Natural killer cell (primary cell): Measurements from ENCODE around the gene PPAN. TPM values are rescaled to one million over a fixed set of nuclear protein-coding genes. Genes with fewer than 3 reads are reported as not detected.
A peak's percentile ranks its signal among the peaks of the same experiment; 100 is the strongest.

Source experiments
- ATAC-seq, 3 donors: fragments of 150-1000 bp in 2 of 3; fragments of 200-7000 bp in 1 of 3; cut with Tn5 transposase; 1 replicate in 1 of 3; 2 replicates in 2 of 3; pipeline ENCODE4 v1.10.0; 2021; ENCODE audit warnings: mild to moderate bottlenecking in 2 of 3, moderate library complexity in 2 of 3
- DNase-seq, 2 donors: peaks; one replicate each; pipeline versions ENCODE4 v3.0.0 to v3.0.0-alpha.2; 2013 to 2021; ENCODE audit warnings: mixed read lengths in 1 of 2
- H3K27ac ChIP-seq: one replicate; pipeline ENCODE4 v1.5.1; 2013; ENCODE audit warnings: mild to moderate bottlenecking, low read length
- H3K27me3 ChIP-seq: one replicate; pipeline ENCODE4 v1.6.1; 2013; ENCODE audit warnings: low read length; ENCODE audit not compliant: control insufficient read depth, insufficient read depth
- H3K36me3 ChIP-seq: one replicate; pipeline ENCODE4 v1.6.1; 2013; ENCODE audit warnings: low read length; ENCODE audit not compliant: control insufficient read depth, insufficient read depth
- H3K4me1 ChIP-seq: one replicate; pipeline ENCODE4 v1.6.1; 2013; ENCODE audit warnings: low read length; ENCODE audit not compliant: control insufficient read depth, insufficient read depth
- H3K4me3 ChIP-seq: one replicate; pipeline ENCODE4 v1.5.1; 2013; ENCODE audit warnings: low read length
- H3K9me3 ChIP-seq: one replicate; pipeline ENCODE4 v1.6.1; 2013; ENCODE audit warnings: low read length; ENCODE audit not compliant: control insufficient read depth, insufficient read depth
- H3K27ac Mint-ChIP-seq, 2 donors: one replicate each; pipeline ENCODE4 v1.8.0; 2022; ENCODE audit warnings: mild to moderate bottlenecking in 2 of 2, mixed read lengths in 2 of 2, moderate library complexity in 1 of 2
- H3K27me3 Mint-ChIP-seq, 2 donors: one replicate each; pipeline ENCODE4 v1.8.0; 2022; ENCODE audit warnings: low read depth in 2 of 2, mixed read lengths in 2 of 2
- H3K36me3 Mint-ChIP-seq: one replicate; pipeline ENCODE4 v1.8.0; 2022; ENCODE audit warnings: mixed read lengths
- H3K4me1 Mint-ChIP-seq, 2 donors: one replicate each; pipeline ENCODE4 v1.8.0; 2022; ENCODE audit warnings: mixed read lengths in 2 of 2
- H3K4me3 Mint-ChIP-seq: one replicate; pipeline ENCODE4 v1.8.0; 2022; ENCODE audit warnings: mild to moderate bottlenecking, moderate library complexity, mixed read lengths
- H3K9me3 Mint-ChIP-seq, 2 donors: one replicate each; pipeline ENCODE4 v1.8.0; 2022; ENCODE audit warnings: mixed read lengths in 2 of 2
- WGBS: methylation state at CpG from one replicate; pipeline ENCODE4 v1.1.7; 2013; ENCODE audit warnings: missing lambda C conversion rate; ENCODE audit not compliant: insufficient coverage; 5-methylcytosine and 5-hydroxymethylcytosine counted together
- intact Hi-C: fragments of 100-400 bp; cut with micrococcal nuclease; formaldehyde crosslinking; loops from one replicate; pipeline ENCODE4 v1.14.2; 2022
- total RNA-seq, 4 donors: library from RNA; stranded (reverse); fragments of 120-200 nt in 1 of 4; gene quantifications; one replicate each; pipeline versions ENCODE4 v1.2.3 to v1.2.4, GENCODE V29; 2013 to 2022
- TF ChIP-seq, protein P1 (sequence below): fragments of 200-600 bp; IDR thresholded peaks from one replicate; pipeline ENCODE4 v1.8.0; 2022; ENCODE audit warnings: antibody characterized with exemption

The PPAN gene
- total RNA-seq, 3 donors from 2014 or later (not counting 1 experiment from before 2014, with no cell fraction given): 60.0 to 72.2 (median 69.2) TPM

DNA sequence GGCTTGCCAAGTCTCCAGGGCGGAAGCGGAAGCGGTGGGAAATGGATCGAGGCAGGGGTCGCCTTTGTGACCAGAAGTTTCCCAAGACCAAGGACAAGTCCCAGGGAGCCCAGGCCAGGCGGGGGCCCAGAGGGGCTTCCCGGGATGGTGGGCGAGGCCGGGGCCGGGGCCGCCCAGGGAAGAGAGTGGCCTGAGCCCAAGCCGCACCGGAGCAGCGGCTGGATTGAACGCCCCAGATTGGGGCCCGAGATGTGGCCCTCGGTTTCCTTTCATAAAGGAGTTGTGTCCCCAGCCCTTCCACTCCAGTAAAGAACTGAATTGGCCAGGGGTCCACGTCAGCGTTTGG lies 4.8 kb downstream of the PPAN start:
- H3K27me3 ChIP-seq: no peaks in the 10 kb centered on the region
- Mint-ChIP-seq H3K4me1 (peaks cover 47 to 76% of the 10 kb centered on the region in 2 donors), H3K27me3 (no peaks in the 10 kb centered on the region), H3K4me3 (peak overlapping the region; percentile 58), H3K9me3 (no peaks in the 10 kb centered on the region), H3K36me3 (no peaks in the 10 kb centered on the region), H3K27ac (peak overlapping the region; percentile 95 to 98)
- no peak overlapping the region for H3K4me3 ChIP-seq
- WGBS: 82% methylated on average over 19 of the region's 19 CpGs
- peak overlapping the region; percentile 93 for H3K27ac ChIP-seq
- peaks cover 64% of the 10 kb centered on the region for H3K36me3 ChIP-seq
- DNase-seq: no peak
- H3K4me1 ChIP-seq: peaks cover 90% of the 10 kb centered on the region
- TF ChIP-seq, protein P1, sequence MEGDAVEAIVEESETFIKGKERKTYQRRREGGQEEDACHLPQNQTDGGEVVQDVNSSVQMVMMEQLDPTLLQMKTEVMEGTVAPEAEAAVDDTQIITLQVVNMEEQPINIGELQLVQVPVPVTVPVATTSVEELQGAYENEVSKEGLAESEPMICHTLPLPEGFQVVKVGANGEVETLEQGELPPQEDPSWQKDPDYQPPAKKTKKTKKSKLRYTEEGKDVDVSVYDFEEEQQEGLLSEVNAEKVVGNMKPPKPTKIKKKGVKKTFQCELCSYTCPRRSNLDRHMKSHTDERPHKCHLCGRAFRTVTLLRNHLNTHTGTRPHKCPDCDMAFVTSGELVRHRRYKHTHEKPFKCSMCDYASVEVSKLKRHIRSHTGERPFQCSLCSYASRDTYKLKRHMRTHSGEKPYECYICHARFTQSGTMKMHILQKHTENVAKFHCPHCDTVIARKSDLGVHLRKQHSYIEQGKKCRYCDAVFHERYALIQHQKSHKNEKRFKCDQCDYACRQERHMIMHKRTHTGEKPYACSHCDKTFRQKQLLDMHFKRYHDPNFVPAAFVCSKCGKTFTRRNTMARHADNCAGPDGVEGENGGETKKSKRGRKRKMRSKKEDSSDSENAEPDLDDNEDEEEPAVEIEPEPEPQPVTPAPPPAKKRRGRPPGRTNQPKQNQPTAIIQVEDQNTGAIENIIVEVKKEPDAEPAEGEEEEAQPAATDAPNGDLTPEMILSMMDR: no peak
- ATAC-seq: no peak
- H3K9me3 ChIP-seq: no peaks in the 10 kb centered on the region
- intact Hi-C loops: no loop called here

DNA sequence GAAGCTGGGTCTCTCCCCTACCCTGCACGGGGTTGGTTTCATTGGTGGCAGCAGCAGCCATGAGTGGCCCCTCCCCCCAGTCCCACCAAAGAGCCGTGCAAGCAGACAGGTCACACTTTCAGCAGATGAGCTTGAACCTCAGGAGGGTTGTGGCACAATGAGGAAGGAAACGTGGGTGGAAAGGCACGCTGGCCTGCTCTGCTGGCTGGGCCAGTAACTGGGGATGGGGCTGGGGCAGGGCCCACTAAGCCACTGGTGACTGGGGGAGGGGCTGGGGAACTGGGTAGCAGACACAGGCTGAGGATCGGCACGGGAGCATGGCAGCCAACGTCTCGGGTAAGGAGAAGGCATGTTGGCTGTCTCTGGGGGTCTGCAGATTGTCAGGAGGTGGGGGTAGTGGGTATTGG lies 5.2 kb downstream of the PPAN start, which contains the start of gene P2RY11:
Gene P2RY11, plus strand, starts transcription at position 289 of the 407 bp plus-strand sequence. Its CDS starts 29 bp downstream, at position 318.
- peak in 1 of 2 donors; percentile 75 for DNase-seq
- Histone ChIP-seq H3K27me3 (no peaks in the 10 kb centered on the region), H3K9me3 (no peaks in the 10 kb centered on the region), H3K27ac (peak within 1 kb of the TSS; percentile 93), H3K36me3 (peaks cover 68% of the 10 kb centered on the region), H3K4me3 (peak within 1 kb of the TSS; percentile 16), H3K4me1 (peaks cover 91% of the 10 kb centered on the region)
- peak within 1 kb of the TSS; percentile 88 for H3K4me3 Mint-ChIP-seq
- intact Hi-C loops: no loop called here
- peaks cover 49 to 76% of the 10 kb centered on the region in 2 donors for H3K4me1 Mint-ChIP-seq
- no peaks in the 10 kb centered on the region for H3K36me3 Mint-ChIP-seq
- TF ChIP-seq, protein P1: no peak
- no peak for ATAC-seq
- WGBS: 15% methylated on average over 8 of the region's 8 CpGs
- H3K27ac Mint-ChIP-seq: peak within 1 kb of the TSS; percentile 95 to 98
- no peaks in the 10 kb centered on the region for H3K27me3 Mint-ChIP-seq
- no peaks in the 10 kb centered on the region for H3K9me3 Mint-ChIP-seq

DNA sequence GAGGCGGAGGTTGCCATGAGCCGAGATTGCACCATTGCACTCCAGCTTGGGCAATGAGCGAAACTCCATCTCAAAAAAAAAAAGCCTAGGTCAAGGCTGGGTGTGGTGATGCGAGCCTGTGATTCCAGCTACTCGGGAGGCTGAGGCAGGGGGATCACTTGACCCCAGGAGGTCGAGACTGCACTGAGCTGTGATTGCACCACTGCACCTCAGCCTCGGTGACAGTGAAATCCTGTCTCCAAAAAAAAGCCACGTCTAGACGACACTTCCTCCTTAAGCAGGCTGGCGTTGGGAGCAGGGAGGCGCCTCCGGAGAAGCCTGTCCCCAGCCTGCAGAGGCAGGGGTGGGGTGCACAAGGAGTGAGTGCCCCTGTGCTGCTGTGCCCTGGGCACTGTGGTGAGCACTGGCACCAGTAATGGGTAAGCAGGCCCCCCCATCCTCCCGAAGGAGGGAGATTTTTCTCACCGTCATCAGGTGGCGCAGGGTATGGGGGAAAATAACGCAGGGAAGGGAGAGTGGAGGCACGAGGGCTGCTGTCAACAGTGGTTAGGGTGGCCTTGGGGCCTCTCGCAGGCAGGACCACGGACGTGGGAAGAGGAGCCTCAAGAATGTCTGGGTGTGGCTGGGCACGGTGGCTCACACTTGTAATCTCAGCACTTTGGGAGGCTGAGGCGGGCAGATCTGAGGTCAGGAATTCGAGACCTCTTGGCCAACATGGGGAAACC lies 6.0 kb downstream of the PPAN start:
- no peaks in the 10 kb centered on the region for H3K9me3 ChIP-seq
- peak overlapping the region; percentile 16 for H3K4me3 ChIP-seq
- H3K36me3 ChIP-seq: peaks cover 75% of the 10 kb centered on the region
- TF ChIP-seq, protein P1: no peak
- Mint-ChIP-seq H3K27me3 (no peaks in the 10 kb centered on the region), H3K27ac (peak overlapping the region; percentile 95 to 98), H3K4me3 (peak overlapping the region; percentile 88), H3K9me3 (no peaks in the 10 kb centered on the region), H3K36me3 (no peaks in the 10 kb centered on the region), H3K4me1 (peaks cover 44 to 76% of the 10 kb centered on the region in 2 donors)
- intact Hi-C loops: loop anchor here (2.0 kb wide), 2 partner anchors 13 to 37 kb away; no protein-coding TSS in a partner anchor
- H3K27ac ChIP-seq: peak overlapping the region; percentile 93
- WGBS: 29% methylated on average over 23 of the region's 23 CpGs
- H3K27me3 ChIP-seq: no peaks in the 10 kb centered on the region
- DNase-seq: peak; percentile 61 to 85
- H3K4me1 ChIP-seq: peaks cover 91% of the 10 kb centered on the region
- peak; percentile 41 to 53 (median 50) for ATAC-seq
